Measurements from ENCODE around the gene SEC16B.

The SEC16B gene

DNA sequence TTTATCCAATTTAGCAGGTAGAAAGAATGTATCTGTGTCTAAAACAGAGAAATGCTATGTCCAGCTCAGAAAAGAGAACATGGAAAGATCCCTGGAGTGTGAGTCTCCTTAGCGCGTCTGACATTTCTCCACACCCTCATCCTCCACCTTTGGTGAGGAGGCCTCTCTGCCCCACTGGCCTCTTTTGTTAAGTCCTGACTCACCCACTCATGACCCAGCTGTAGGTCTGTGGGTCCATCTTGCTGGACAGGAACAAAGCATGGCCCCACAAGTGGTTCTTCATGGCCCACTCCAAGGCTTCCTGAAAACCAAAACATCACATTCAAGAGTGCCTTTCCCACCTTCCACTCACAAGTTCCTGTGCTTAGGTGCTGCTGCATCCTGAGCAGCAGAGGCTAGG is 15.8 kb downstream of the SEC16B start:
- no peak for DNase-seq (ENCODE audit: low read depth)
- no peak overlapping the region for H3K4me3 ChIP-seq (ENCODE audit: low read length)
- TF ChIP-seq, protein P1, sequence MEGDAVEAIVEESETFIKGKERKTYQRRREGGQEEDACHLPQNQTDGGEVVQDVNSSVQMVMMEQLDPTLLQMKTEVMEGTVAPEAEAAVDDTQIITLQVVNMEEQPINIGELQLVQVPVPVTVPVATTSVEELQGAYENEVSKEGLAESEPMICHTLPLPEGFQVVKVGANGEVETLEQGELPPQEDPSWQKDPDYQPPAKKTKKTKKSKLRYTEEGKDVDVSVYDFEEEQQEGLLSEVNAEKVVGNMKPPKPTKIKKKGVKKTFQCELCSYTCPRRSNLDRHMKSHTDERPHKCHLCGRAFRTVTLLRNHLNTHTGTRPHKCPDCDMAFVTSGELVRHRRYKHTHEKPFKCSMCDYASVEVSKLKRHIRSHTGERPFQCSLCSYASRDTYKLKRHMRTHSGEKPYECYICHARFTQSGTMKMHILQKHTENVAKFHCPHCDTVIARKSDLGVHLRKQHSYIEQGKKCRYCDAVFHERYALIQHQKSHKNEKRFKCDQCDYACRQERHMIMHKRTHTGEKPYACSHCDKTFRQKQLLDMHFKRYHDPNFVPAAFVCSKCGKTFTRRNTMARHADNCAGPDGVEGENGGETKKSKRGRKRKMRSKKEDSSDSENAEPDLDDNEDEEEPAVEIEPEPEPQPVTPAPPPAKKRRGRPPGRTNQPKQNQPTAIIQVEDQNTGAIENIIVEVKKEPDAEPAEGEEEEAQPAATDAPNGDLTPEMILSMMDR (IDR thresholded peaks at IDR 0.05; ENCODE audit: insufficient read depth, low read depth, low read length, missing control alignments) = no peak

DNA sequence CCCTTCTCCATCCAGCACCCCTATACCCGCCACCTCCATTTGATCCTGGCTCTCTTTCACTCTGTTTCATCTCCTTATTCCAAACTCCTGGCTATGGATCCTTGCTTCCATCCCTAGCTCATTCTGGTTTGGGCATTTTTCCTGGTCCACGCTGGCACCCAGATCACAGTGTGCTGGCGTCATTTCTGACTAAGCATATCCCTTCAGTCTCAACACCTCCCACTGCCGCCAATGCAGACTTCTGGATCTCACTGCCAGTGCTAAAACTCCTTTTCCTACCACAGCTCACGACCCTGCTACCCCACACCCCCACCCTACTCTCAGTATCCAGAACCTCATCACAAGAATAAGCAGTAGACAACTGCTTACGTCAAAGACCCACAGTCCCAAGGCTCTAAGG is 16.3 kb downstream of the SEC16B start:
- DNase-seq (ENCODE audit: low read depth) = no peak

DNA sequence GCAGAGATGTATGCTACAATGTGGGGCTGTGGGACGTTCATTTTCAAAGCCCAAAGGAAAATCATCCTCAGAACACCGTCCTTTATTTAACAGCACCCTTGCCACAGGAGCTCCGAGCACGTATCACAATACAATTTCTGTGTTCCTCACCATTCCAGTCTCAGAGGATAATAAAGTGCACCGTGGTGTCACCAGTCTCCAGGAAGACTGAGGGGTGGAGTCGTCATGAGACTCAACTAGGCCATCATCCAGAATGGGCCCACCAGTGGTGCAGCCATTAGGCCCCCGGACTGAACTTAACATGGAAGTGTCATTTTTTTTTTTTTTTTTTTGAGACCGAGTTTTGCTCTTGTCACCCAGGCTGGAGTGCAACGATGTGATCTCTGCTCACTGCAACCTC is 17.2 kb downstream of the SEC16B start:
- no peak overlapping the region for H3K4me3 ChIP-seq (ENCODE audit: low read length)
- DNase-seq (ENCODE audit: low read depth) = no peak
- TF ChIP-seq, protein P1 (IDR thresholded peaks at IDR 0.05; ENCODE audit: insufficient read depth, low read depth, low read length, missing control alignments) = no peak

More for the DNA sequence above, 16.3 kb downstream of the SEC16B start:
- TF ChIP-seq, protein P1 (IDR thresholded peaks at IDR 0.05; ENCODE audit: insufficient read depth, low read depth, low read length, missing control alignments) = no peak
- H3K4me3 ChIP-seq (ENCODE audit: low read length) = no peak overlapping the region

DNA sequence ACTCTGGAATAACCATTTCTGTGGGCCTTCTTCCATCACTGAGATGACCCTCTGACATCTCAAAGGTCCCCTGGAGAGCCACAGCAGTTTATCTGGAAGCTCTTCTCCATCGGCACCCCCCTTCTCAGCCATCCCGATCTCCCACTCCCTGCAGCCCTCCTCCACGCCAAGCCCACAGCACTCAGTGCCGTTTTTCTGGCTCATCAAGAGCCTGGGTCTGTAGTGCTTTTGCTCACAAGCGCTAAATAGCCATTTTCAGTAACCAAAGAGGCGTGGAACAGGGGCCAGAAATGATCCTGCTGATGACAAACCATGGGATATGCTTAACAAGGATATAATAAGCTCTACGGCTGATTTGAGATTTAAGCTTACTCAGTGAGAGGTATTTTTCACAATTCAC is 17.6 kb downstream of the SEC16B start:
- no peak for DNase-seq (ENCODE audit: low read depth)
- TF ChIP-seq, protein P1 (IDR thresholded peaks at IDR 0.05; ENCODE audit: insufficient read depth, low read depth, low read length, missing control alignments) = no peak
- no peak overlapping the region for H3K4me3 ChIP-seq (ENCODE audit: low read length)

DNA sequence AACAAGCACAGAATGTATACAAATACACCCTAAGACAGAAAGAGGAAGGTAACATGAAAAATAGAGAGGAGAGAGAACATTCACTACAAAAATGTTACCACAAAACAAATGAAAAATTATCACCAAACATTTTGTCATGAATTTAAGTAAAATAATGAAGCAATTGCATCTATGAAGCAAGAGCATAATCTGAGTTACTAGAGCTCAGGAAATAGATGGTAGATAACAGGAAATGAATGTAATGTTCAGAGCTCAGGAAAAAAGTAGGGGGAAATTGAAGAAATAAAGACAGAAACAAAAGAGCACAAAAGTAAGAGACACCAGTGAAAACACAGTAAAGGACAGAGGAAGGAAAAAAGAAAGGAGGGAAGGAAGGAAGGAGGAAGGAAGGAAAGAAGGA is 19.4 kb downstream of the SEC16B start:
- DNase-seq (ENCODE audit: low read depth) = no peak
- TF ChIP-seq, protein P1 (IDR thresholded peaks at IDR 0.05; ENCODE audit: insufficient read depth, low read depth, low read length, missing control alignments) = no peak
- no peak overlapping the region for H3K4me3 ChIP-seq (ENCODE audit: low read length)

DNA sequence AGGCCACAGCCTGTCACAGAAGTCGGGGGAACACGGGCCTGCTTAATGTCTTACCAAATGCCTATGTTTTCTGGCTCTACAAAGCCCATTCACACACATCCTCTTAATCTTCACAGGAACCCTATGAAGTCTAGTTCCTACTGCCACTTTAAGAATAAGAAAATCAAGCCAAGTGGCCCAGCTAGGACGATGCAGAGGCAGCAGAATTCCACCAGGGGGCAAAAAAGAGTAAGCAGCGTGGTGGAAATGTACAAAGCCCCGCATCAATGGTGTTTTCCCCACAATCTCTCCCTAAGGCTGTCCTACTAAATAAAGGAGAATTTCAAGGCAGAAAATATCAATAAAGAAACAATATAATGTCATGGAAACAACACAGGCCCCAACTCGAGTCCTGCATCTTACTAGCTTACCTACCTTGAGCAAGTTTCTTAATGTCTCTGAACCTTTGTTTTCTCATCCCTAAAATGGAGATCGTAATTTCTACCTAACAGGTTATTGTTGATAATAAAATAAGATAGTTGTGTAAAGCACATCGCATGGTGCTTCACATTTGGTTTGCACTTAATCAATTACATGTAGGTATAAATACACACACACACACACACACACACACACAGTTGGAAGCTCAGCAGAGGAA is 21.4 kb downstream of the SEC16B start:
- no peak overlapping the region for H3K4me3 ChIP-seq (ENCODE audit: low read length)
- peak; percentile 67 for DNase-seq (ENCODE audit: low read depth)
- TF ChIP-seq, protein P1 (IDR thresholded peaks at IDR 0.05; ENCODE audit: insufficient read depth, low read depth, low read length, missing control alignments) = peak; percentile 98

DNA sequence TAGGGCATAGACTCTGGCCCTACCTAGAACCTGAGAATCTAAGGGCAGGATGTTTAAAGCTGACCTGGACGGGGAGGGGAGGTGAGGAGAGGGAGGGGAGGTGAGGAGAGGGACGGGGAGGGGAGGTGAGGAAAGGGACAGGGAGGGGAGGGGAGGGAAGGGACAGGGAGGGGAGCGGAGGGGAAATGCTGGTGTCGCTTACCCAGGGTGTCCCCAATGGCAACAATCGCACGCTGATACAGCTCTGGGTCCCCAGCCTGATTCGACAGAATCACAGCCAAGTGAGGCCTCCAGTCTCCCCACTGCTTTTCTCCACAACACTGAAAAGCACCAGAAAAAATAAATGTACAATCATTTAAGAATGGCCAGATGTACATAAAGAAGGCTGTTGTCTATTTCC is 22.2 kb downstream of the SEC16B start:
- no peak overlapping the region for H3K4me3 ChIP-seq (ENCODE audit: low read length)
- no peak for DNase-seq (ENCODE audit: low read depth)
- TF ChIP-seq, protein P1 (IDR thresholded peaks at IDR 0.05; ENCODE audit: insufficient read depth, low read depth, low read length, missing control alignments) = no peak
